Gastroesophageal sphincter (tissue), 4 donors: ENCODE data around the gene NRSN2. TPM values are rescaled to one million over a fixed set of nuclear protein-coding genes. Genes with fewer than 3 reads are reported as not detected.
"Not testable (repeated sequence)": the region's sequence is repeated elsewhere in the genome, so short reads cannot be mapped to it uniquely, and the experiment has no call there.

Experiments used
- ATAC-seq: fragments of 150-250 bp; one replicate; pipeline ENCODE4 v1.9.1; 2016; ENCODE audit warnings: mild to moderate bottlenecking, moderate library complexity
- H3K27ac ChIP-seq, 4 donors: fragments of 200-600 bp; sonication (generic) in 3 of 4; 1 replicate in 3 of 4; 2 replicates in 1 of 4; pipeline ENCODE4 v1.5.1; 2016 to 2019
- H3K27me3 ChIP-seq: fragments of 200-600 bp; sonication (generic); one replicate; pipeline ENCODE4 v1.5.1; 2019
- H3K36me3 ChIP-seq, 2 donors: fragments of 200-600 bp; sonication (generic); one replicate each; pipeline ENCODE4 v1.5.1; 2019; ENCODE audit warnings: control low read depth in 1 of 2
- H3K4me1 ChIP-seq, 3 donors: fragments of 200-600 bp; sonication (generic); 1 replicate in 2 of 3; 2 replicates in 1 of 3; pipeline ENCODE4 v1.5.1; 2016 to 2019; ENCODE audit warnings: control low read depth in 2 of 3
- H3K4me3 ChIP-seq, 2 donors: fragments of 200-600 bp; sonication (generic); one replicate each; pipeline ENCODE4 v1.5.1; 2019; ENCODE audit warnings: mild to moderate bottlenecking in 1 of 2, moderate library complexity in 1 of 2
- H3K9me3 ChIP-seq, 3 donors: fragments of 200-600 bp; sonication (generic); one replicate each; pipeline ENCODE4 v1.5.1; 2017 to 2019; ENCODE audit warnings: control low read depth in 2 of 3
- EP300 ChIP-seq: sonication (generic); formaldehyde crosslinking; IDR thresholded peaks from one replicate; pipeline ENCODE4 v1.6.1; 2017; ENCODE audit warnings: antibody characterized with exemption, mild to moderate bottlenecking
- POLR2A ChIP-seq, 2 donors: fragments of 450-650 bp; IDR thresholded peaks; one replicate each; pipeline ENCODE4 v1.6.1; 2017; ENCODE audit warnings: antibody characterized with exemption in 2 of 2, mild to moderate bottlenecking in 2 of 2, moderate library complexity in 1 of 2
- POLR2AphosphoS5 ChIP-seq: sonication (generic); formaldehyde crosslinking; IDR thresholded peaks from one replicate; pipeline ENCODE4 v1.6.1; 2017; ENCODE audit warnings: antibody characterized with exemption
- WGBS, 2 donors: methylation state at CpG; one replicate each; pipeline ENCODE4 v1.1.5; 2018; ENCODE audit warnings: low coverage in 1 of 2; 5-methylcytosine and 5-hydroxymethylcytosine counted together
- total RNA-seq, 4 donors: library from RNA; depleted of rRNA; stranded (reverse); fragments of >200 nt; gene quantifications; one replicate each; pipeline ENCODE4 v1.1.0, GENCODE V29; 2016
- TF ChIP-seq, protein P1 (sequence below), 4 experiments: fragments of 200-600 bp in 2 of 4; fragments of 450-650 bp in 2 of 4; sonication (generic) in 1 of 4; IDR thresholded peaks; one replicate each; pipeline ENCODE4 v1.5.1; 2017 to 2019; ENCODE audit warnings: antibody characterized with exemption in 4 of 4, mild to moderate bottlenecking in 2 of 4, moderate library complexity in 2 of 4

The NRSN2 gene
- total RNA-seq, 4 donors from 2014 or later: 25.3 to 51.6 (median 30.2) TPM

GRCh38 chr20:387520-387919 lies 40.6 kb downstream of the NRSN2 start:
- no peak overlapping the region for H3K4me3 ChIP-seq
- H3K36me3 ChIP-seq: peaks cover 0 to 43% of the 10 kb centered on the region in 2 donors
- no peaks in the 10 kb centered on the region for H3K27me3 ChIP-seq
- H3K9me3 ChIP-seq: no peaks in the 10 kb centered on the region
- H3K27ac ChIP-seq: no peak overlapping the region
- TF ChIP-seq, protein P1, sequence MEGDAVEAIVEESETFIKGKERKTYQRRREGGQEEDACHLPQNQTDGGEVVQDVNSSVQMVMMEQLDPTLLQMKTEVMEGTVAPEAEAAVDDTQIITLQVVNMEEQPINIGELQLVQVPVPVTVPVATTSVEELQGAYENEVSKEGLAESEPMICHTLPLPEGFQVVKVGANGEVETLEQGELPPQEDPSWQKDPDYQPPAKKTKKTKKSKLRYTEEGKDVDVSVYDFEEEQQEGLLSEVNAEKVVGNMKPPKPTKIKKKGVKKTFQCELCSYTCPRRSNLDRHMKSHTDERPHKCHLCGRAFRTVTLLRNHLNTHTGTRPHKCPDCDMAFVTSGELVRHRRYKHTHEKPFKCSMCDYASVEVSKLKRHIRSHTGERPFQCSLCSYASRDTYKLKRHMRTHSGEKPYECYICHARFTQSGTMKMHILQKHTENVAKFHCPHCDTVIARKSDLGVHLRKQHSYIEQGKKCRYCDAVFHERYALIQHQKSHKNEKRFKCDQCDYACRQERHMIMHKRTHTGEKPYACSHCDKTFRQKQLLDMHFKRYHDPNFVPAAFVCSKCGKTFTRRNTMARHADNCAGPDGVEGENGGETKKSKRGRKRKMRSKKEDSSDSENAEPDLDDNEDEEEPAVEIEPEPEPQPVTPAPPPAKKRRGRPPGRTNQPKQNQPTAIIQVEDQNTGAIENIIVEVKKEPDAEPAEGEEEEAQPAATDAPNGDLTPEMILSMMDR (IDR thresholded peaks at IDR 0.05): no peak
- TF ChIP-seq POLR2A (IDR thresholded peaks at IDR 0.05) (no peak), POLR2AphosphoS5 (no peak), EP300 (no peak)
- peaks cover 0 to under 1% (median 0%) of the 10 kb centered on the region in 3 donors for H3K4me1 ChIP-seq
- 96 to 100% methylated on average over 3 of the region's 3 CpGs for WGBS, 2 donors
- no peak for ATAC-seq

GRCh38 chr20:388034-388994 lies 41.4 kb downstream of the NRSN2 start:
- WGBS, 2 donors: 77 to 79% methylated on average over 7 to 13 of the region's 21 CpGs
- peaks cover 0 to 51% of the 10 kb centered on the region in 2 donors for H3K36me3 ChIP-seq

GRCh38 chr20:389220-389619 lies 42.3 kb downstream of the NRSN2 start:
- no peak for TF ChIP-seq EP300
- TF ChIP-seq, protein P1 (IDR thresholded peaks at IDR 0.05): no peak
- no peak for TF ChIP-seq POLR2A (IDR thresholded peaks at IDR 0.05)
- TF ChIP-seq POLR2AphosphoS5: no peak
- H3K9me3 ChIP-seq: no peaks in the 10 kb centered on the region
- no peaks in the 10 kb centered on the region for H3K4me1 ChIP-seq
- H3K36me3 ChIP-seq: peaks cover 0 to 54% of the 10 kb centered on the region in 2 donors
- no peaks in the 10 kb centered on the region for H3K27me3 ChIP-seq
- ATAC-seq: no peak
- 83 to 86% methylated on average over 2 of the region's 6 CpGs for WGBS, 2 donors
- H3K4me3 ChIP-seq: no peak overlapping the region
- no peak overlapping the region for H3K27ac ChIP-seq

More at GRCh38 chr20:388034-388994, 41.4 kb downstream of the NRSN2 start:
- Histone ChIP-seq H3K27ac (no peak overlapping the region), H3K4me3 (no peak overlapping the region), H3K27me3 (no peaks in the 10 kb centered on the region), H3K9me3 (no peaks in the 10 kb centered on the region), H3K4me1 (no peaks in the 10 kb centered on the region)
- TF ChIP-seq POLR2A (IDR thresholded peaks at IDR 0.05) (no peak), POLR2AphosphoS5 (no peak), EP300 (no peak)
- TF ChIP-seq, protein P1 (IDR thresholded peaks at IDR 0.05): no peak
- no peak for ATAC-seq

GRCh38 chr20:391041-391711 lies 44.3 kb downstream of the NRSN2 start:
- Histone ChIP-seq H3K4me1 (no peaks in the 10 kb centered on the region), H3K9me3 (no peaks in the 10 kb centered on the region), H3K27ac (no peak overlapping the region), H3K27me3 (no peaks in the 10 kb centered on the region), H3K36me3 (peaks cover 0 to 74% of the 10 kb centered on the region in 2 donors), H3K4me3 (no peak overlapping the region)
- no peak for ATAC-seq
- TF ChIP-seq EP300 (no peak), POLR2AphosphoS5 (no peak), POLR2A (IDR thresholded peaks at IDR 0.05) (no peak)
- TF ChIP-seq, protein P1 (IDR thresholded peaks at IDR 0.05): no peak
- 78 to 100% methylated on average over 3 to 6 of the region's 29 CpGs for WGBS, 2 donors

DNA sequence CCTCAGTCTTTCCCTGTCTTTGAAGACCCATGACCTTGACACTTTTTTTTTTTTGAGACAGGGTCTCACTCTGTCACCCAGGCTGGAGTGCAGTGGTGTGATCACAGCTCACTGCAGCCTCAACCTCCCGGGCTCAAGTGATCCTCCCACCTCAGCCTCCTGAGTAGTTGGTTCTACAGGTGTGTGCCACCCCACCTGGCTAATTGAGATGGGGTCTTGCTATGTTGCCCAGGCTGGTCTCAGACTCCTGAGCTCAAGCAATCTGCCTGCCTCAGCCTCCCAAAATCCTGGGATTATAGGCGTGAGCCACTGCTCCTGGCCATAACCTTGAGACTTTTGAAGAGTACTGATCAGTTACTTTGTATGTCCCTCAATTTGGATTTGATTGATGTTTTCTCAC lies 46.4 kb downstream of the NRSN2 start:
- H3K4me1 ChIP-seq, ATAC-seq, H3K9me3 ChIP-seq, H3K4me3 ChIP-seq, H3K27me3 ChIP-seq, H3K27ac ChIP-seq: not testable (repeated sequence)
- H3K36me3 ChIP-seq: peaks cover 0 to 81% of the 10 kb centered on the region in 2 donors
- 100% methylated on average over 1 of the region's 2 CpGs; no CpG with 5 or more reads in 1 of the 2 donors for WGBS, 2 donors
